DMS53 treated with DMSO at 0.1 percent for 48 hours (cell line): ENCODE measurements around the gene SRD5A3.
"Not testable (repeated sequence)": the region's sequence is repeated elsewhere in the genome, so short reads cannot be mapped to it uniquely, and the experiment has no call there.

ENCODE experiments used
- DNase-seq: peaks from one replicate; lab custom pipeline; 2025; ENCODE audit not compliant: unreplicated experiment; lab: John Stamatoyannopoulos, UW

The SRD5A3 gene

DNA sequence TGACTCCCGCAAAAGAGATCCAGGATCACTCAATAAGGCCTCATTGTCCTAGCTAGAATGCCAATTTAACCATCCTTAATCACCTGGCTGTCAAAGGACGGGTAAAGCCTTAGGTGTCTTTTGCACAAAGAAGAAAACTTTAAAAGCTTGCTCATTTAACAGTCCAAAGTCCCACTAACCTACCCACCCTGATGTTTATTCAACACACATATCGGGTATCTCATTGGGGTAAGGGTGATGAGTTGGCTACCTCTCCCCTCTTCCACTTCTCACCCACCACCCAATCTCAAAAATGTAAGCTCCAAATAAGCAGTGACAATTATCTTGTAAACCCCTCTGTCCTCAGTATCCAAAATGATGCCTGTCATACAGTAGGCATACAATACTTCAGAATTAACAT is 988 bp upstream of the SRD5A3 start:
- DNase-seq, result no peak

DNA sequence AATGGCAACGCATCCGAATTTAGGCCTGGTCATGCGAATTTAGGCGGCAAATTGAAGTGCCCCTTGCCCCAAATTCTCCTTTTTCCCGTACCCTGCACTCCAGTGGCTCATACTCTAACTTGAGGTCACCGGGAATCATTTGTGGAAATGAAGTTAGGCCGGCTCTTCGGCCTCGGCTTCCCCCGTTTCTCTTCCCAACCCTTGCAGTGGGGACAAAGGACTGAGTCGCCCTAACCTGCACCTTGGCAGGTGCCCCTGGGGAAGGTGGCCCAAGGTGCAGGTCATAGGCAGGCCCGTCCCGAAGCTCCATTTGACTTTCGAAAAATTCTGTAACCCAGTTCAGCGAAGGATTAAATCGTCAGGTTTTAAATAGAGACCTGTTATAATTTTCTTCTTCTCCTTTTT is 811 bp downstream of the SRD5A3 start:
- no peak for DNase-seq

DNA sequence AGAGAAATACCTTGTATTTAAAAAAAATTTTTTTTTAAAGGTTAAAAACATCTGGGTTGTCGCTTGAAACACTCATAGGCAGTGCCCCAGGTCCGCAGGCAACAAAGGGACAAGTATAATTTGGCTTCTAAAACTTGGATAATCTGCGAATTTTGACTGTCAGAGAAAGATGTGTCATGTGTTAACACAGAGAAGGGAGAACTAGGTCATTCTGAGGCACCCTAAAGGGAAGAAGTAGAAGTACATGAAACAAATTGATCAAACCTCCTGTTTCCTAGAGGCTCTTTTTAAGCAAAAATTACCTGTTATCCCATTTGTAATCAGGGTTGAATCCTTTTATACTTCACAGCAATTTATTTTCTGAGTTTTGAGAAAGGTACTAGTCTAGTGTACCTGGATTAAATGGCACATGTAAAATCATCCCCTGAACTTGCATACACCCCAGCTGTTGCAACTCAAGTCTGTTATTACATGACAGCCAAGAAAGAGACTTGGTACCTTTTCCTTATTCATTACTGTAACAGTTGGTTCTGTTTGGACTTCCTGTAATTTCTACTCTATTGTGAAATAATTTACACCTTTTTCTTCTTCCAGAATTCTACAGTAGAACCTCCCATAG is 1.7 kb downstream of the SRD5A3 start:
- DNase-seq, result no peak

DNA sequence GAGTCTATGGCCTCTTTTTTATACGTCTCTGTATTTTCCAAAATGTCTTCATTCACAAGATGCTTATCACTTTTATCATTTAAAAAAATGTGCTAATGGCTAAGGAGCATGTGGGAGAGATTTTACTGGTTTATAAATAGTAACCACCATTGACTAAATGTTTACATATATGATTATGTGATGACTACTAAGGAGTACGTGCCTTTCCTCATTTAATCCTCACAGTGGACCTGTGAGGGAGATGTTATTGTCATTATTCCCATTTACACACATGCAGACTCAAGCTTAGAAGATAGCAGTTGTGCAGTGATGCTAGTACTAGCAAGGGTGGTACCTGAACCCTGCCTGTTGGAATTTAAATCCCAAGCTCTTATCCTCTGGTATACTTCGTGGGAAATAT is 2.4 kb downstream of the SRD5A3 start:
- DNase-seq, result no peak

DNA sequence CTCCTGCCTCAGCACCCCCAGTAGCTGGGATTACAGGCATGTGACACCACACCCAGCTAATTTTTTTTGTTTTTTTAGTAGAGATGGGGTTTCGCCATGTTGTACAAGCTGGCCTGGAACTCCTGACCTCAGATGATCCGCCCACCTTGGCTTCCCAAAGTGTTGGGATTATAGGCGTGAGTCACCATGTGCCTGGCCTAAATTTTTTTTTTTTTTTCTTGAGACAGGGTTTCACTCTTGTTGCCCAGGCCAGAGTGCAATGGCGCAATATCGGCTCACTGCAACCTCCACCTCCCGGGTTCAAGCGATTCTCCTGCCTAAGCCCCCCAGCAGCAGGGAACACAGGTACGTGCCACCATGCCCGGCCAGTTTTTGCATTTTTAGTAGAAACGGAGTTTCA is 4.8 kb downstream of the SRD5A3 start:
- not testable (repeated sequence) for DNase-seq

DNA sequence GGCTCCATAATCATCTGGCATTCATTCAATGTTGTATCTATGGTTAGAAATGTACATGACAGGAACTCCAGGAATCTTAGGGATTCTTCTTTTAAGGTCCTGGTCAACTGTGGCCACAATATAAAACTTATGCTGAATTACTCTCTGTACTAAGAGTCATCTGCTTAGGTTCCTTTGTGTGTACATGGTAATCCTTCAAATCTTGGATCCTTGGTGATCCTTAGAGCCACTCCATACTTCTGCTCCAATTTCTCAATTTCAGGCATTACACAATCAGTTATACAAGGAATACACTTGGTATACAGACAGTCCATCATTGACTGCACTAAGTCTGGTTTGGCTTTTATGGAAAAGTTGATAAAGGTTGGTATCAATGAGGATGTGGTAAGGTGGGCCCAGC is 5.8 kb downstream of the SRD5A3 start:
- no peak for DNase-seq

DNA sequence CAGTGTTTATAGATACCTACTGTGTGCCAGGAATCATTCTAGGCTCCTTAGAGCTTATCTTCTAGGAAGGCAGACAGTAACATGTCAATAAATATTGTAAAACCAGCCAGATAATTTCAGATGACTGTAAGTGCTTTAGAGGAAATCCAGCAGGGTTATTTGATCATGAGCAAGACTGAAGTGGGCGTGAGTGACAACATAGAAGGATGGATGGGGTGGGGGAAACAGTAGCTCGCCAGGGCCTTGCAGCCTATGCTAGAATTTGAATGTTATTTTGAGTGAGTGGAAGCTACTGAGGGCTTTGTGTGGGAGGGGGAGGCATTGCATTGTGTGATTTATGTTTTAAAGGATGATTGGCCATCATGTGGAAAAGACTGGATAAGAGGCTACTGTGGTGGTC is 6.7 kb downstream of the SRD5A3 start:
- DNase-seq, result no peak

DNA sequence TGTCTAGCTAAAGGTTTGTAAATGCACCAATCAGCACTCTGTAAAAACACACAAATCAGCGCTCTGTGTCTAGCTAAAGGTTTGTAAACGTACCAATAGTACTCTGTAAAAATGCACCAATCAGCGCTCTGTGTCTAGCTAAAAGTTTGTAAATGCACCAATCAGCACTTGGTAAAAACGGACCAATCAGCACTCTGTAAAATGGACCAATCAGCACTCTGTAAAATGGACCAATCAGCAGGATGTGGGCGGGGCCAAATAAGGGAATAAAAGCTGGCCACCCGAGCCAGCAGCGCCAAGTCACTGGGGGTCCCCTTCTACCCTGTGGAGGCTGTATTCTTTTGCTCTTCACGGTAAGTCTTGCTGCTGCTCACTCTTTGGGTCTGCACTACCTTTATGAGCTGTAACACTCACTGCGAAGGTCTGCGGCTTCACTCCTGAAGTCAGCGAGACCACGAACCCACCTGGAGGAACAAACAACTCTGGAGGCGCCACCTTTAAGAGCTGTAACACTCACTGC is 7.2 kb downstream of the SRD5A3 start:
- not testable (repeated sequence) for DNase-seq

DNA sequence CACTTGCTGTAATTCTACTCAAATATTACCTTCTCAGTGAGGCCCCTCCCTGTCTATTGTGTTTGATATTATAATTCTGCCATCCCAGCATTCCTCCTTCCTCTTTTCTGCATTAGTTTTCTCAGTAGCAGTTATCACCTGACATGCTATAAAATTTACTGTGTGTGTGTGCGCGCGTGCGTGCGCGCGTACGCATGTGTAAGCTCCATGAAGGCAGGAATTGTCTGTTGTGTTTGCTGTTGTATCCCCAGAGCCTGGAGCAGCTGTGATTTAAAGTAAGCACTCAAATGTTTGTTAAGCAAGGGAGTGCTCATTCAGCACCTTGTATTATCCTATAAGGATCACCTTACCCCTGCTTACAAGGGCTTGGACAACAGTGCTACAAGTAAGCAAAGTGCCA is 8.6 kb downstream of the SRD5A3 start:
- DNase-seq, result no peak

DNA sequence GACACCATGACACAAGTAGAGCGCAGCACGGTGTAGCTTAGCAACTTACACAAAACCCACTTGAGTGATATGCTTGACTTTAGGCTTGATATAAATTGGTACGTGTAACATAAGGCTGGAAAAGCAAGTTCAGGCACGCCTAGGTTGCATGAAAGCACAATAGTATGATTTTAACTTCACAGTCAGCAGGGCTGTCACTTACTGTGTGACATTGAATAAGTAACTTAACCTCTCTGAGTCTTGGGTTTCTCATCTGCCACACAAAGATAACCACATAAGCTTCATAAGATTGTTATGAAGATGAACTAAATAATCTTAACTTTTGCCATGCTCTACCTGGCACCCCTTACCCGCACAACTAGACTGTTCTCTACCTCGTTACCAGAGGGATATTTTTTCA is 9.5 kb downstream of the SRD5A3 start:
- DNase-seq, result no peak

DNA sequence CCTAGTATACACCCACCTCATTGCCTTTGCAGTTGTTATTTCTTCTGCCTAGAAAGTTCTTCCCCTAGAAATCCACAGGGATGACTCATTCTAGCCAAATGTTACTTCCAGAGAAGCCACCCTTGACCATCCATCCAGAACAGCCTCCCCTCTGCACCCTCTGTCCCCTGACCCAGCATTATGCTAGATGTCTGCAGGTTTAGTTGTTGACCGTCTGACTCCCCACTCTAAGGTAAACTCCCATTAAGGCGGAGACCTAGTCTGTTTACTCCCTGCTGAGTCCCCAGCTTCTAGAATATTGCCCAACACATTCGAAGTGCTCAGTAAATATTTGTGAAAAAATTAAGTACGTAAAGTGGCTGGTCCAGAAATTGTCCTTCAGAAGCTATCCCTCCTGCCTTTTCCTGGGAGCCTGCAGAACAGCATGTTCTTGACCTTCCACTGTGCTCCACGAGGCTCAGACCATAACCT is 11.0 kb downstream of the SRD5A3 start:
- DNase-seq, result peak; percentile 70

DNA sequence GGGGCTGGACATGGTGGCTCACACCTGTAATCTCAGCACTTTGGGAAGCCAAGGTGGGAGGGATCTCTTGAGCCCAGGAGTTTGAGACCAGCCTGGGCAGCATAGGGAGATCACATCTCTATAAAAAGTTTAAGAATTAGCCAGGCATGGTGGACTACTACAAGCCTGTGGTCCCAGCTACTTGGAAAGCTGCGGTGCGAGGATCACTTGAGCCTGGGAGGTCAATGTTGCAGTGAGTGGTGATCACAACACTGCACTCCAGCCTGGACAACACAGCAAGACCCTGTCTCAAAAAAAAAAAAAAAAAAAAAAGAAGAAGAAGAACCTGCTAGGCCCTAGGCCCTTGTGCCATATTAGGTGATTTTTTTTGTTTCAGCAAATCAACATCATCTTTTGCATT is 12.2 kb downstream of the SRD5A3 start:
- no peak for DNase-seq

DNA sequence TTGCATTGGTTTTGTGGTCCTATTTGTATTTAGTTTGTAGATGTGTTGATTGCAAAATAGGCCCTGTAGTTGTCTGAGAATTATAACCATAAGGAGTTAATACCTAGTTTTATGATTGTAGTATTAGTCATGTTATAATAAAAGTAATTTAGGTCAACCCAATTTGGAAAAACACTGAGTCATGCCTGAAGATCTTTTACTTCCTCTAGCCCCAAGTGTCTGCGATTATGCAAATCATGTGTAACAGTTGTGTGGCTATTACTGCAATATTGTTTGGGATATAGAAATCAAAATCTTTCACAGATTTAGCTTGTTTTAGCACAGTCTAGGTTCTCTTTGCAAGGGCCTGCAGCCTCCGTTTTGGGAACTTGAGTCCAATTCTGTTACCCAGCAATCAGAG is 12.6 kb downstream of the SRD5A3 start:
- DNase-seq, result no peak

DNA sequence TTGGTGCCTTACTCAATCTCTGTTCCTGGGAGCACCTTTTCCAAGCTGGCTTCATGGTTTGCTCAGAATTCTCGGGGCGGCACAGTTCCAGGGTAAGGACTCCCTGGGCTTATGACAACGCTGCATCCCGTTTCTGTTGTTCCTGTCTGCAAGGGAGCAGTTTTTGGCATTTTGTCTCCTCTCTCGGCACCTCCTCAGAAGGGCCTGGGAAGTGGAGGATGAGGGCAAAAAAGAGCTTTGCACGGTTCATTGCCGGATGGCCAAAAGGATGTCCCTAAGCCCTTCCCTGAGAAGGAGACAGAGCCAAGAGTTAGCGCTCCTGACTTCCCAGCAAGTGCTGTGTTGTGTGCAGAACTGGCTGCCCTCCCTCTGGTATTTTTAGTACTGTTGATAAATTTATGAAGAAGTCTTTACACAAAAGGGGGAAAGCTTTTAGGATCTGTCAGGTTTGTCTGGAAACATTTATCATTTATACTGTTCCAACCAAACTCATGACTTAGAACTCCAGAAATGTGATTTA is 13.4 kb downstream of the SRD5A3 start:
- no peak for DNase-seq

DNA sequence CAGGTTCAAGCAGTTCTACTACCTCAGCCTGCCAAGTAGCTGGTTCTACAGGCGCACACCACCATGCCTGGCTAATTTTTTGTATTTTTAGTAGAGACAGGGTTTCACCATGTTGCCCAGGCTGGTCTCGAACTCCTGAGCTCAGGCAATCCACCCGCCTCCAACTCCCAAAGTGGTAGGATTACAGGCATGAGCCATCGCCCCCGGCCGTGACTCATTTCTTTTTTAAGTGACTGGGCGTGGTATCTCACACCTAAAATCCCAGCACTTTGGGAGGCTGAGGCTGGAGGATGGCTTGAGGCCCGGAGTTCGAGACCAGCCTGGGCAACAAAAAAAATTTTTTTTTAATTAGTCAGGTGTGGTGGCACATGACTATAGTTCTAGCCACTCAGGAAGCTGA is 16.9 kb downstream of the SRD5A3 start:
- DNase-seq, result not testable (repeated sequence)

DNA sequence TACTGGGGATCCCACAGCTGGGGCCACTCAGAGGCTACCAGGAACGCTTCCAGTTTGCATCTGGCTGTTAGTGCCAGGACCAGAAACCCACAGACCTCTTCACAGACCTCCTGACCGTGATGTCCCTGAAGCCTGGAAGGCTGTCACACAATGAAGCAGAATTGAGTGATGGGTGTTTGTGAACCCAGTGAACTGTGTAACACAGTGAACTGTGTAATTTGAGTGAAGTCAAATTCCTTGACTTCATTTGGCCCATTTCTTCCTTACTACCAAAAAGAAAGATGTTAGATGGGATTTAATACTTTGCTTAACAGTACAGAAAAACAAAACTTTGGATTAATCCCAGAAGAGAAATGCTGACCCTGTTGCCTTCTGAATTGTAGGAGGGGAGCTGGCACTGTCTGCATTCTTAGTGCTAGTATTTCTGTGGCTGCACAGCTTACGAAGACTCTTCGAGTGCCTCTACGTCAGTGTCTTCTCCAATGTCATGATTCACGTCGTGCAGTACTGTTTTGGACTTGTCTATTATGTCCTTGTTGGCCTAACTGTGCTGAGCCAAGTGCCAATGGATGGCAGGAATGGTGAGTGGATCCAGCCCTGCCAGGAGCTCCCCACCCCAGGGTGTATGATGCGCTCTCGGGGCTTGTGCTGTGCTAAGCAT is 17.8 kb downstream of the SRD5A3 start:
- DNase-seq, result no peak

DNA sequence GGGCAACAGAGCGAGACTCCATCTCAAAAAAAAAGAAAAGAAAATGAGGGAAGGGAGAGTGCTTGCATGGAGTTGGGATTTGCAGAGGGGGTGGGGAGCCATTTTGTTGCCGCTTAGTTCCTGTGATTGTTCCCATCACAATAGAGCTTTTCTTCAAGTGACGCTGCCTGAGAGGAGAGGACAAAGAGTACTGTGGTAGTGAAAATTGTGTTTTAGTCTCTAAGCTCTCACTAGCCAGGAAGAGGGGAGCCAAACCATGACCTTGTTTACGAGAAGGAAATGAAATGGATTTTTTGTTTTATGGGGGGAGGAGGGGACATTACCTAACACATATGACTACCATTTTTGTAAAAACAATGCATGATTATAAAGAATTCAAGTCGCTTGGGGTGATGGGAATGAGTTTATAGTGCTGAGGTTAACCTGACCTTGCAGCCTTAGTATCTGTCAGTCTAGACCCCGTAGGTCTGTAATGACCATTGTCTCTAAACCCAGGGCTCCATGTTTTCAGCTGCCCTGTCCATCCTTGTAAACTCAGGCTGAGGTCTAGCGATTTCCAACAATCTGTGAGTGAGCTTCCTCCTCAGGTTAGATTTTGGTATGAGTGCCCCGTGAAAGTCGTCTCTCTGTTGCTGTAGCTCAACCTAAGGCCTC is 18.8 kb downstream of the SRD5A3 start:
- DNase-seq, result no peak

DNA sequence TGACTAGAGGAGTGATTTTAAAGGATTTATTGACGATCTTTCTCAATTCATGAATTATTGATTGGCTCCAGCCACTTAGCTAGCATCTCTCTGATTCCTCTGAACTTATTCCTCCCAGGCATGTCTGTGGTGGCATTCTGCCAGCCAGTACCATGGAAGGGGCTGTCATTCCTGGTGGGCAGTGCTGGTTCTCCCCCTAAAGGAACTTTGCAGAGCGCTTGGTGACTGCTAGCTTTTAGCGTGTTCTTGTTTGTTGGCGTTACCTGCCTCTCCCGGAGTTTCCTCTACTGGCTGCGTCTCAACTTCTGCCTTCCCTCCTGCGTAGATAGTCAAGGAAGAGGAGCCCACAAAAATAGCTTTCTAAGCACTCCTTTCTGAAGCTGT is 19.3 kb downstream of the SRD5A3 start:
- no peak for DNase-seq

DNA sequence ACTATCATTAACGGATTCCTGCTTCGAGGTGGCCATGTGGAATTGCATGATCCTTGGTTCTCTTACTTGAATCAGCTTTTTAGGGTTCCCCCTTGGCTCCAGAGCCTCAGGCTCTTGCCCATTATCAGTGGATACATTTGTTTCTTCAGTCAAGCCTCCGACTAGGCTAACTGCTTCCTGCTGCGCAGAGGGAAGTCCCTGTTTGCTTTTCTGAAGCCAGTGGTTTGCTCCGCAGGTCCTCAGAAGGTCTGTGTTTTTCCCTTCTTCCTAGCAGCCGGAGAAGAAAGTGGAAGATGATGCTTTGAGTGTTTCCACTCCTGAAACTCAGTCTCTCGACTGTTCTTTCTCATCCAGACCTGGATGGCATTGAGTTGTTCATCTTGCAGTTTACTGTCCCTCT is 20.6 kb downstream of the SRD5A3 start:
- no peak for DNase-seq

DNA sequence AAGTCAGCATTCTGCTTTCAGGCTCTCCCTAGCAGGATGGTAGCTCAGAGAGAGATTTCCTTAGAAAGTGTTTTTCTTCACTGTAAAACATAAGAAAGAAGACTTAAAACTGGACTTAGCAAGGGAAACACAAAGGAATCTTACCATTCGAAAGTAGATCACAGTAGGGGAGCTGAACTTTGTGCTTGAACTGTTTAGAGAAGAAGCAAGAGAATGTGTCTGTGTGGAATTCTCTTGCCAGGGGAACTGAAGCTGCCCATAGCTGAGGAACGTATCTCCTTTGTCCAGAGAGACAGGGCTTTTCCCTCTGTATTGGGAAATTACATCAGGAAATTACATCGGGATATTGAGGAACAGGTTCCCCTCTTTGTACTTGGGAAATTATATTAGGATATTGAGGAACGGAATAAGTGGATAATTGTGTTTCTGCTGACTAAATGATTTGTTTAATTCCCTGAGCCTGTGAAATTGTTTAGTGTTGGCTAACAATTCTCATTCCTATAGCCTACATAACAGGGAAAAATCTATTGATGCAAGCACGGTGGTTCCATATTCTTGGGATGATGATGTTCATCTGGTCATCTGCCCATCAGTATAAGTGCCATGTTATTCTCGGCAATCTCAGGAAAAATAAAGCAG is 21.2 kb downstream of the SRD5A3 start:
- DNase-seq, result no peak

DNA sequence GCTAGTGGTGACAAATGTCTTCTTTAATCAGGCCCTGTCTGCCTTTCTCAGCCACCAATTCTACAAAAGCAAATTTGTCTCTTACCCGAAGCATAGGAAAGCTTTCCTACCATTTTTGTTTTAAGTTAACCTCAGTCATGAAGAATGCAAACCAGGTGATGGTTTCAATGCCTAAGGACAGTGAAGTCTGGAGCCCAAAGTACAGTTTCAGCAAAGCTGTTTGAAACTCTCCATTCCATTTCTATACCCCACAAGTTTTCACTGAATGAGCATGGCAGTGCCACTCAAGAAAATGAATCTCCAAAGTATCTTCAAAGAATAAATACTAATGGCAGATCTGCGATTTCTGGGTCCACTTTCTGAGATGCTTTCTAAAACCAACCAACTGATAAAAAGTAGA is 23.9 kb downstream of the SRD5A3 start:
- no peak for DNase-seq

DNA sequence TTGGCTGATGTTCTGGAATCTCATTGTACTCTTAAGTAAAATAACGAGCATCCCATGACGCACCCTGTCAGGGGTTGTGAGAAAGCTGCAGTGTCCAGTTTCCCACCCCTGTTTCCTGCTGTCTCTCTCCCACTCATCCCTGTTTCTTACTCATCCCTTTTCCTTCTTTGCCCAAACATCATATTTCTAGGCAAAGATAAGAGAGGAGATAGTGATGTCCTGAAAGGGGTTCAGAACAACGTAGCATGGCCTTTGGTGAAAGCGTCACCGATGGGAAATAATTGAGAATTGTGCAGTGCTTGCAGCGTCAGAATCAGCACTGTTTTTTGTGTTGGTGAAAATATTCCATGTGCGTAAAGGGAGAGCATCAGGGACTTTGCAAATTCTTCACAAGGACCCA is 26.2 kb downstream of the SRD5A3 start:
- no peak for DNase-seq
